Nephron progenitor cell (in vitro differentiated cells): ENCODE measurements around the gene PTCH2.
A peak's percentile ranks its signal among the peaks of the same experiment; 100 is the strongest.

Source experiments
- DNase-seq: peaks from one replicate; pipeline ENCODE4 v3.0.0; 2021
- H3K27ac Mint-ChIP-seq: 2 replicates; pipeline ENCODE4 v1.8.0; 2021; ENCODE audit warnings: mild to moderate bottlenecking, moderate library complexity, mixed read lengths
- H3K27me3 Mint-ChIP-seq: 2 replicates; pipeline ENCODE4 v1.8.0; 2021; ENCODE audit warnings: mild to moderate bottlenecking, low read depth, mixed read lengths; ENCODE audit not compliant: poor library complexity
- H3K36me3 Mint-ChIP-seq: 2 replicates; pipeline ENCODE4 v1.8.0; 2021; ENCODE audit warnings: low read depth, mixed read lengths
- H3K4me1 Mint-ChIP-seq: 2 replicates; pipeline ENCODE4 v1.8.0; 2021; ENCODE audit warnings: mixed read lengths
- H3K4me3 Mint-ChIP-seq: 2 replicates; pipeline ENCODE4 v1.8.0; 2021; ENCODE audit warnings: mild to moderate bottlenecking, moderate library complexity, mixed read lengths
- H3K9me3 Mint-ChIP-seq: 2 replicates; pipeline ENCODE4 v1.8.0; 2021; ENCODE audit warnings: mild to moderate bottlenecking, moderate library complexity, mixed read lengths
- CTCF ChIP-seq: fragments of 200-600 bp; sonication (generic); IDR thresholded peaks from 2 replicates; pipeline ENCODE4 v1.5.0; 2021; ENCODE audit warnings: antibody characterized with exemption

Gene PTCH2, protein sequence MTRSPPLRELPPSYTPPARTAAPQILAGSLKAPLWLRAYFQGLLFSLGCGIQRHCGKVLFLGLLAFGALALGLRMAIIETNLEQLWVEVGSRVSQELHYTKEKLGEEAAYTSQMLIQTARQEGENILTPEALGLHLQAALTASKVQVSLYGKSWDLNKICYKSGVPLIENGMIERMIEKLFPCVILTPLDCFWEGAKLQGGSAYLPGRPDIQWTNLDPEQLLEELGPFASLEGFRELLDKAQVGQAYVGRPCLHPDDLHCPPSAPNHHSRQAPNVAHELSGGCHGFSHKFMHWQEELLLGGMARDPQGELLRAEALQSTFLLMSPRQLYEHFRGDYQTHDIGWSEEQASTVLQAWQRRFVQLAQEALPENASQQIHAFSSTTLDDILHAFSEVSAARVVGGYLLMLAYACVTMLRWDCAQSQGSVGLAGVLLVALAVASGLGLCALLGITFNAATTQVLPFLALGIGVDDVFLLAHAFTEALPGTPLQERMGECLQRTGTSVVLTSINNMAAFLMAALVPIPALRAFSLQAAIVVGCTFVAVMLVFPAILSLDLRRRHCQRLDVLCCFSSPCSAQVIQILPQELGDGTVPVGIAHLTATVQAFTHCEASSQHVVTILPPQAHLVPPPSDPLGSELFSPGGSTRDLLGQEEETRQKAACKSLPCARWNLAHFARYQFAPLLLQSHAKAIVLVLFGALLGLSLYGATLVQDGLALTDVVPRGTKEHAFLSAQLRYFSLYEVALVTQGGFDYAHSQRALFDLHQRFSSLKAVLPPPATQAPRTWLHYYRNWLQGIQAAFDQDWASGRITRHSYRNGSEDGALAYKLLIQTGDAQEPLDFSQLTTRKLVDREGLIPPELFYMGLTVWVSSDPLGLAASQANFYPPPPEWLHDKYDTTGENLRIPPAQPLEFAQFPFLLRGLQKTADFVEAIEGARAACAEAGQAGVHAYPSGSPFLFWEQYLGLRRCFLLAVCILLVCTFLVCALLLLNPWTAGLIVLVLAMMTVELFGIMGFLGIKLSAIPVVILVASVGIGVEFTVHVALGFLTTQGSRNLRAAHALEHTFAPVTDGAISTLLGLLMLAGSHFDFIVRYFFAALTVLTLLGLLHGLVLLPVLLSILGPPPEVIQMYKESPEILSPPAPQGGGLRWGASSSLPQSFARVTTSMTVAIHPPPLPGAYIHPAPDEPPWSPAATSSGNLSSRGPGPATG

DNA sequence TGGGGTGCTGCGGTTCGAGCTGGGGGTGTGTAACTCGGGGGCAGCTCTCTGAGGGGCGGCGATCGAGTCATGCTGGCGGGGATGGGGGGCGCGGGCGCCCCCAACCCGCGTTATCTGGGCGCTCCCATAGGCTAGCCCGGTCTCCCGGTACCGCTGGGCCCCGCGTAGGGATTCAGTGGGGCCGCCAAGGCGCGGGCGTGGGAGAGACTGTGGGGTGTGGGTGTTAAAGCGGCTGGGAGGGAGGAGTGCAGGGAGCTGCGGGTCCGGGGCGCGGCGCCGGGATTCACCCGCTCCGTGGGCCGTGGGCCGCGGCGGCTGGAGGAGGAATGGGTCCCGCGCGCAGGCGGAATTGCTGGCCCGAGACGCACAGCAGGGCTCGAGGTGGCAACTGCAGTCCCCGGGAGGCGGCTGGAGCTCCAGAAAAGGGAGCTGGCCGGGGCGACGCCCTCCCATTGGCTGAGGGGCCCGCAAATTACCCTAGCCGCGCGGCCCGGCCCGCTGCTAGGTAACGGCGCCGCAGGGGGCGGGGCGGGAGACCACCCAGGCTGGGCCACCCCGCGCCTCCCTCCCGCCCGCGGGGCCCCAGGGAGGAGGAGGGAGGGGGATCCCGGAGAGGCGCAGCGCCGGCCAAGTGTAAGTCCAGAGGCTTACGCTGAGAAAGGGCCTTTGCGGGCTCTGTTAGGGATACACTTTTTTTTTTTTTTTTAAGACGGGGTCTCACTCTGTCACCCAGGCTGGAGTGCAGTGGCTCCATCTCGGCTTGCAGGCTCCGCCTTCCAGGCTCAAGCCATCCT is at the start of gene PTCH2:
Gene PTCH2, minus strand, starts transcription at position 392 of the 794 bp plus-strand sequence. Its CDS starts 321 bp downstream, at position 71.
- Mint-ChIP-seq H3K9me3 (peaks cover 3% of the 10 kb centered on the region), H3K27ac (no peak within 1 kb of the TSS), H3K36me3 (peaks cover 4% of the 10 kb centered on the region), H3K27me3 (peaks cover 26% of the 10 kb centered on the region), H3K4me1 (peaks cover 18% of the 10 kb centered on the region), H3K4me3 (peak within 1 kb of the TSS; percentile 77)
- TF ChIP-seq CTCF: no peak
- DNase-seq: peak; percentile 96

DNA sequence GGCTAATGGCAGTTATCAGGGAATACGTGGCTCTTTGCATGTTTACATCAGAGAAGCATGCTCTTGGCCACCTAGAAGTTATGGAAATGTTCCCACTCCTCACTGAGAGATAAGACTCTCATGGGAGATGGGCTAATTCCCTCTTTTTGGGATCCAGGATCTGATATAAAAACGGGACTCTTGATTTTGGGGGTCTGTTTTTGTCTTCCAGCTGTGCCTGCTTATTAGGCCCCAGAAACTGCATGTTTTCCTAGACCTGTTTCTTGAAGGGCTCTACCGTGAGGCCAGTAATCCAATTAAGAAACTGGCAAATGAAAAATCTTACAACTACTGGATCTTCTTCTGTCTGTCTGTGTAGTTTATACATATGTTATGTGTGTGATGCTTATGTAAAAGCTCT is 47.0 kb upstream of the PTCH2 start:
- peaks cover 82% of the 10 kb centered on the region for H3K9me3 Mint-ChIP-seq

DNA sequence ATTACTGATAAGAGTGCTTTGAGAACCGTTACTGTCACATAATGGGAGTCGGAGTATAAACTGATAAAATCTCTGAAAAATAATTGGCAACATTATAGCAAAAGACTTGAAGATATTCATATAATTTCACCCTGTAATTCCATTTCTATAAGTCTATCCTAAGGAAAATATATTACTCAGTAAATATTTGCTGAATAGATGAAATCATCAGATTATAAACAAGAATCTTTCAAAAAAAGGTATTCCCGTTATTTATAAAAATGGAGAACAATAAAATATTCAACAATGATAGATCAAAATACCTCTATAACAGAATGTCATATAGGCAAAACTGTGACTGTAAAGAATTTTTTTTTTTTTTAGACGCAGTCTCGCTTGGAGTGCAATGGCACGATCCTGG is 42.4 kb upstream of the PTCH2 start:
- DNase-seq: no peak
- H3K4me1 Mint-ChIP-seq: no peaks in the 10 kb centered on the region
- H3K27ac Mint-ChIP-seq: no peak overlapping the region
- H3K36me3 Mint-ChIP-seq: peaks cover 85% of the 10 kb centered on the region
- no peak for TF ChIP-seq CTCF
- H3K4me3 Mint-ChIP-seq: no peak overlapping the region
- H3K9me3 Mint-ChIP-seq: peaks cover 71% of the 10 kb centered on the region
- H3K27me3 Mint-ChIP-seq: no peaks in the 10 kb centered on the region

More for the DNA sequence above, 47.0 kb upstream of the PTCH2 start:
- peak; percentile 8 for DNase-seq
- Mint-ChIP-seq H3K27me3 (no peaks in the 10 kb centered on the region), H3K27ac (no peak overlapping the region), H3K4me3 (no peak overlapping the region), H3K4me1 (no peaks in the 10 kb centered on the region), H3K36me3 (peaks cover 80% of the 10 kb centered on the region)
- TF ChIP-seq CTCF: no peak

DNA sequence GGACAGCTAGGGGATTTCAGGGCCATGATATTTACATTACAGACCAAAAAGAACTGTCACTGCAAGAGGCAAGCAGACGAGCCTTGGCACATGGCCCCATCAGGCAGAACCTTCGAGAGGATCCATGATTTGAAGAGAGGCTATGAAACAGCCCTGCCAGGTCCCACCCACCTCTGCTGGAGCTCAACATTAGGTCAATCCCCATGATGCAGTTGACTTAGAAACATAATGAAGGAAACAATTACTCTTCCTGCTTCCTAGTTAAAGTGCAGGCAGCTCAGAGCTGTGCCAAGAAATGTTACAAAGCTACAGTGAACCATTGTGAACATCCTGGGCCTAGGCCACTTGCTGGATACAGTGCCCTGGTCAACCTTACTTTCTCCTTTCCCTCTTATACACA is 41.7 kb upstream of the PTCH2 start:
- DNase-seq: no peak
- Mint-ChIP-seq H3K27me3 (no peaks in the 10 kb centered on the region), H3K4me1 (no peaks in the 10 kb centered on the region), H3K4me3 (no peak overlapping the region), H3K36me3 (peaks cover 85% of the 10 kb centered on the region), H3K27ac (no peak overlapping the region), H3K9me3 (peaks cover 64% of the 10 kb centered on the region)
- no peak for TF ChIP-seq CTCF

DNA sequence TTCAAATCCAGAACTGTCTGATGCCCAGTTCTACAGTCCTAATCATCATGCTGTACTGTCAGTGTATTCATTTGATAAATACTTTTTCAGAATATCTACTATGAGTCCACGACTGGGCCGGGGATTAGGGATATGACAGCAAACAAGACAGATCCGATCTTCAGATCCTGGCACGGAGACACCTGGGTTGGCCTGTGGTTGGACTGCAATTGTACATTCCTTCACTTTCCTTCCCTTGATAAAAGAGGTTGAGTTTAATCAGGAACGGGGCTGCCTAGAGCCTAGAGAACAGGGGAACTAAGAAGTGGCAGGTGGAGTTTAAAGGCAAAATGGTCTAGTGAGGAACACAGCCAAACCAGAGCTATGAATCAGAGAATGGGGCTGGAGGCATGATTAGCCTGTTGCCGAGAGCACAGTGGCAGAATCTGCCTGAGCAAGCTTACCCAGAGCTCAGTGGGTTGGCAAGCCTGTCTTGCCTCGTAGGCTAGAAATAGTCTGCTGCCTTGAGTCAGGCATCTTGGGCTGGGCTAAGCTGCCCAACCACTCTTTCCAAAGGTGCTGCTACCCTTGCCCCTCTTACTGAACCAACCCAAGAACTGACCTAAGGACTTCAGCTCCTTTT is 38.1 kb upstream of the PTCH2 start:
- Mint-ChIP-seq H3K27me3 (no peaks in the 10 kb centered on the region), H3K9me3 (peaks cover 29% of the 10 kb centered on the region), H3K4me1 (no peaks in the 10 kb centered on the region), H3K27ac (no peak overlapping the region), H3K36me3 (peaks cover 76% of the 10 kb centered on the region), H3K4me3 (no peak overlapping the region)
- no peak for DNase-seq
- TF ChIP-seq CTCF: no peak
